GM18867 (cell line): ENCODE results near the gene DUOX1.
"Not testable (repeated sequence)": the region's sequence is repeated elsewhere in the genome, so short reads cannot be mapped to it uniquely, and the experiment has no call there.

Source experiments
- ATAC-seq: cut with Tn5 transposase; IDR thresholded peaks from one replicate; pipeline ENCODE4 v1.9.1; 2021; ENCODE audit warnings: mild to moderate bottlenecking, moderate library complexity; ENCODE audit not compliant: unreplicated experiment

The DUOX1 gene

DNA sequence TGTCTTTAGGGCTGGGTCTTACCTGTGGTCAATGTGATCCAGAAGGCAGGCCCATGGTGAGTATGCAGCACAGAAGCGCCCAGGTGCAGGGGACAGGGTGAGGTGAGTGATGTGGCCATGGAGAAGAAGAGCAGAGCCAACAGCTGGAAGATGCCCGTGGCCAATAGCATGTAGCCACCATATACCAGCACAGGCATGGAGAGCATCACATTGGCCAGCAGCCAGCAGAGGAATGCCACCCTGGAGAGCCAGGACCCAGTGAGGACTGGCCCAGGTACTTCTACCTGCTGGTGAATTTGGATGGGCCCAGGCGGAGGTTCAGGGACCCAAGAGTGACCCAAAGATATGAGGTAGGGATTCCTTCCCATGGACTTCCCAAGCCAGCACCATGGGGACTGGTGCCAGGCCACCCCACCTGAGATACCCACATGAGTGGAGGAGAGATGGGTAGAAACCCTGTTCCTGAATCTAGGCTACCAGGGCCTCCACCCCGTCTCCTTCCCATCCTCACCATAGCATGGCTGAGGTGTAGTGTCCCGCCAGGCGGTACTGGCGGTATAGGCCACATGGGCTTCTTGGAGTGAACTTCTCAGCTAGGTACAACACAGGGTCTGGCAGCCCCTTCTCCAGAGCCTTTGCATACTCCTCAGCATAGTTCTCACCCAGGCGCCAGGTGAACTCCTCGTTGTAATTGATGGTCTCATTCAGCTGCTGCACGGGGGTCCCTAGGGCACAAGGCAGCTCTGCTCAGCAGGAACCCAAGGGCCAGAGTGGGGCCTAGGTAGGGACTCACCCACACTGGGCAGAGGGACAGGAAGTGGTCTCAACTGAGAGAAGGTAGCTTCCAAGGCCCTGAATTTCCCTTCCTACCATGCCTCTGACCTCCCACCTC is 9.5 kb upstream of the DUOX1 start:
- no peak for ATAC-seq

DNA sequence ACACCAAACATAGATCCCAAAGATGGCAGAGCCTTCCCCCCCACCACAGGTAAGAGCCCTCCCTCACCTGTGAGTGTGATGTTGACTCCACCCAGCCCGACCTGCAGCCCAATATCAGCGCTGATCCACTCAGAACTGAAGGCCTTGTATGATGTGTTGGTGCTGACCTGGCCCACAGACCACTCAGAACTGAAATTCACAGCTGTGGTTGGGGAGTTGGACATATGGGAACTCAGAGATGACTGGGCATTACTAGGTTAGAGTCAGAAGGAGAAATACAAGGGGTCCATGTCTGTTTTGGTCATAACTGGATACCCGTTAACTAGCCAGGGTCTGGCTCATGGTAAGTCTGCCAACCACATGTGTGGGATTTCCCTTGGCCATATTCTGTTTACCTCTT is 8.8 kb upstream of the DUOX1 start:
- ATAC-seq, result no peak

GRCh38 chr15:45121706-45122417 is 7.9 kb upstream of the DUOX1 start:
- ATAC-seq, result no peak

GRCh38 chr15:45122719-45123118 is 7.1 kb upstream of the DUOX1 start:
- no peak for ATAC-seq

DNA sequence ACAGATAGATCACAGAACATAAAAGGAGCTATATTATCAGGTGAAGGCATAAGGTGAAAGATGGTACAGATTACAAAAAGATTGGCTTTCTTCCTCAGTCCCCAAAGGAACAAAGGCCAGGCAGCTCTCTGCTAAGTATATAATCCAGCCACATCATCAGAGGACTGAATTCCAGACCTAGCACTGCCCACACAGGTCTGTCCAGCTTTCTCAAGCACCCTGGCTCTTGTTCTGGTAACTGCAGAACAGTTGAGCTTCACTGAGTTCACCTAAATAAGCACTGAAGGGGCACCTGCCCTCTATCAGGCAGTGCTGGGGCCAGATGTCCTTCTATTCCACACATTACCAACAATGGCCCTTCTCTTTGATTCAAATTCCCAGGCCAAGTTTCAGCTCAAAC is 6.4 kb upstream of the DUOX1 start:
- no peak for ATAC-seq

GRCh38 chr15:45126535-45127158 is 3.1 kb upstream of the DUOX1 start:
- ATAC-seq, result no peak

DNA sequence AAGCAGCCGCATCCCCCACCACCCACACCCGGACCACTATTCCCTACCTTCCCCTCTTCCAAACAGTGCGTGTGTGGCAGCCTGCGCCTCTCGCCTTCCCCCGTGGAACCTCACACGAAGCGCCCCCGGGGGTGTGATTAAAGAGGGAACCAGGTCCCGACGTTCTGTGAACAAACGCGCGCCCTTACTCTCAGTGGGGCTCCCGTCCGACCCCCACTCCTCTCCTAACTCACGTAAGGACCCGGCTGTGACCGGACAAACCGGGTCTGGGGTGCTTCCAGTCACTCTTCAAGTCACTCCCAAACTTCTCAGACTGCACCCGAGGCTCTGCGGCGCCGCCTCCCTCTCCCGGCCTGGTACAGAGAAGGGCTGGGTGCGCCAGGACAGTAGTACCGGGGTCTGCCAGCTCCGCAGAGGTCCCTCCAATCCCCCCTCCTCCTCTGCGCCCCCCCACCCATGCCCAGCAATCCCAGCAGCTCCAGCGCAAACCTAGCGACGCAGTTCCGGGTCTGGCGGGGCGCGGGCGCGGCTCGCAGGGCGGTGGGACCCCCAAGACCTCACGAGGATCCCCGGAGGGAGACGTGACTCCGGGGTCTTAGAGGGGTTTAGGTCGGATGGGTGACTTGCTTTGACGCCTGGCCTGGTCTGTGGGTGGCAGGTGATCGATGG is 689 bp upstream of the DUOX1 start:
- no peak for ATAC-seq

DNA sequence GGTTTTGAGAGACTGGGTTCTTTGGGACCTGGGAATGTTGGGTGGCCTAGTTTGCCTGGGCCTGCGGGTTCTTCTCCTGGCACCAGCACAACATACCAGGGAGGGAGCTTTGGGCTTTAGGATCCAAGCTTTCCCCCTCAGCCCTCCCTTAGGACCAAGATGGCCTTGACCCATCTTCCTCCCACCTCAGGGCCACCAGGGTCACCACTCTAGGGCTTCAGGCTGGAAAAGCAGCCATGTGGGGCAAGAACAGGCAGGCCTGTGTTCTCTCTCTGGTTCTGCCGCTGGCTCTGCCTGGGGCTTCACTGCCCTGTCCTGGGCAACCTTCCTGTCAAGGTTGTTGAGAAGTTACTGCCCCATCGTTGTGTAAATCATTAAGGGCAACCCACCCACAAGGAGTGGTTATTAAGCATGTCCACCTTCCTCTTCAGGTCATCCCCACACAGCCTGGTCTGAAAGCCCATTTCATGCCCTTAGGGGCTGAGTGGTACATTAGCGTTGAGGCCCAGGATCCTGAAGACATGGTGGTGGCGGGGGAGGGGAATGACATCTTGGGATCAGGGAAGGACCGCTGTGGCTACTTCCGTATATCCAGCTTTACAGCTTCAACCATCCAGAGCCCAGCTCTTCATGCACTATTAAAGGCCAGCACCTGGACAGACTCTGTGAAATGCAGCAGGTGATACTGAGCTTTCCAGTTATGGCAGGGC is 652 bp downstream of the DUOX1 start:
- ATAC-seq, result no peak

DNA sequence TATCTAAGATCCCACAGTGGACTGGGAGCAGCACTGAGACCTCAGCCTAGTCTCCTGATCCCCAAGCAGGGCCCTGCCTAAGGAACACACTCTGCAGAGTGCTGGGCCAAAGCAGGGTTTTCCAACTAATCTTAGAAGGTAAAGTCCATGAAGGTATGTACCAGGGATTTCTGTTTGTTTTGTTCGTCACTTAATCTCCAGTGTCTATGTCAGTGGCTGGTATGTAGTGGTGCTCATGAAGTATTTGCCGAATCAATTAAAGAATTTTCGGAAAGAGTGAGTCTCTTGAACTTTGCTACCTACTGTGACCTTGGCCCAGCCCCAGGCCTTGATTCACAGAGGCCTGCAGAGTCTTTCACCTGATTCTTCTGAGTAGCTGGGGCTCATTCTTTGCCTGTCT is 1.7 kb downstream of the DUOX1 start:
- no peak for ATAC-seq

- ATAC-seq, result no peak
Observed at GRCh38 chr15:45132844-45133560, 3.2 kb downstream of the DUOX1 start.

GRCh38 chr15:45133561-45133920 is 3.7 kb downstream of the DUOX1 start:
- ATAC-seq, result no peak

DNA sequence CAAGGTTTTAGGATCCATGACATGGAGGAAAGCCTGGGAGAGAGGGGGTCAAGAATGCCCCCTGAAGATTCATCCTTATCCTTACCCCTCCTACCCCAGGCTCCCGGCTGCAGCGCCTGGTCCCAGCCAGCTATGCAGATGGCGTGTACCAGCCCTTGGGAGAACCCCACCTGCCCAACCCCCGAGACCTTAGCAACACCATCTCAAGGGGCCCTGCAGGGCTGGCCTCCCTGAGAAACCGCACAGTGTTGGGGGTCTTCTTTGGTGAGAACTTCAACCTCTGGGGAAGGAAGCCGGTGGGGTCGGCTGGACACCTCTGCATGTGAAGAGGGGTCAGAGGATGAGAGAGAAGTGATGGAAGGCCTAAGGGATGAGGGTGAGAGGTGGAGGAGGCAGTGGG is 4.3 kb downstream of the DUOX1 start:
- no peak for ATAC-seq

- no peak for ATAC-seq
Observed at GRCh38 chr15:45134682-45135604, 5.1 kb downstream of the DUOX1 start.

DNA sequence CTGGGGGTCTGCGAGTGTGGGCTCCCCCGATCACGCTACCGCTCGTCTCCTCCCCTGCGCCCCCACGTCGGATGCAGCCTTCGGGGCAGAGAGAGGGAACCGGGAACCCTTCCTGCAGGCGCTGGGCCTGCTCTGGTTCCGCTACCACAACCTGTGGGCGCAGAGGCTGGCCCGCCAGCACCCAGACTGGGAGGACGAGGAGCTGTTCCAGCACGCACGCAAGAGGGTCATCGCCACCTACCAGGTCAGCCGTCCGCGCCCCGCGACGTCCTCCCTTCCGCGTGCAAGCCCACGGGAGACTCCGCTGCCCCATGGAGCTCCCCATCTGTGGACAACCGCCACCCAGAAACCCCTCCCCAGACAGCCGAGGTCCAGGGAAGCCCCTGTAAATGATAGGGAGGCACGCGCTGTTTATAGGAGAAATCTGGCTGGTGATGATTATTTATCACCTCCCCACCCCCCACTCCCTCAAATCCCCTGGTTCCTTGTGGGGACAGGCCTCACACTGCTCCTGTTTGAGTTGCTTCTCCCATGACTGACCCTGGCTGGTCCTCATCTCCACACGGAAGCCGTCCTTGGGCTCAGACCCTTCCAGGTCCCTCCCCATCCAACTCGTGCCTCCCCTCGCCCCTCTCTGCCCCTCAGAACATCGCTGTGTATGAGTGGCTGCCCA is 6.0 kb downstream of the DUOX1 start:
- ATAC-seq, result not testable (repeated sequence)

- no peak for ATAC-seq
Observed at GRCh38 chr15:45136378-45136764, 6.6 kb downstream of the DUOX1 start.

GRCh38 chr15:45137703-45138102 is 7.9 kb downstream of the DUOX1 start:
- ATAC-seq, result no peak

GRCh38 chr15:45138814-45139765 is 9.3 kb downstream of the DUOX1 start:
- no peak for ATAC-seq
